HG03095 (cell line): ENCODE data around the gene AKT1S1.
A peak's percentile ranks its signal among the peaks of the same experiment; 100 is the strongest.

Source experiments
- ATAC-seq: cut with Tn5 transposase; IDR thresholded peaks from one replicate; pipeline ENCODE4 v1.9.1; 2021; ENCODE audit warnings: moderate library complexity; ENCODE audit not compliant: unreplicated experiment

Gene AKT1S1

GRCh38 chr19:49887037-49887664 lies 10.0 kb upstream of the AKT1S1 start:
- ATAC-seq: no peak

GRCh38 chr19:49884760-49885159 lies 7.6 kb upstream of the AKT1S1 start:
- ATAC-seq: no peak

GRCh38 chr19:49884109-49884508 lies 7.0 kb upstream of the AKT1S1 start:
- no peak for ATAC-seq

GRCh38 chr19:49883094-49883493 lies 5.9 kb upstream of the AKT1S1 start:
- ATAC-seq: no peak

GRCh38 chr19:49882643-49883042 lies 5.5 kb upstream of the AKT1S1 start:
- no peak for ATAC-seq

GRCh38 chr19:49881672-49882394 lies 4.7 kb upstream of the AKT1S1 start:
- ATAC-seq: no peak

- ATAC-seq: no peak
Measured at GRCh38 chr19:49881186-49881585, 4.0 kb upstream of the AKT1S1 start.

- ATAC-seq: no peak
Measured at GRCh38 chr19:49880162-49880869, 3.2 kb upstream of the AKT1S1 start.

GRCh38 chr19:49879243-49879963 lies 2.2 kb upstream of the AKT1S1 start:
- no peak for ATAC-seq

- ATAC-seq: no peak
Measured at GRCh38 chr19:49878744-49879070, 1.6 kb upstream of the AKT1S1 start.

- ATAC-seq: peak; percentile 44
Measured at GRCh38 chr19:49877879-49878743, 956 bp upstream of the AKT1S1 start.

GRCh38 chr19:49876422-49877019 lies 634 bp downstream of the AKT1S1 start:
- peak; percentile 38 for ATAC-seq

GRCh38 chr19:49875857-49876421 lies 1.2 kb downstream of the AKT1S1 start:
- ATAC-seq: no peak

GRCh38 chr19:49875177-49875576 lies 2.0 kb downstream of the AKT1S1 start:
- ATAC-seq: no peak

- no peak for ATAC-seq
Measured at GRCh38 chr19:49874503-49875157, 2.5 kb downstream of the AKT1S1 start.

GRCh38 chr19:49873834-49874233 lies 3.3 kb downstream of the AKT1S1 start:
- no peak for ATAC-seq

- no peak for ATAC-seq
Measured at GRCh38 chr19:49873129-49873521, 4.0 kb downstream of the AKT1S1 start.

GRCh38 chr19:49872245-49873128 lies 4.7 kb downstream of the AKT1S1 start:
- ATAC-seq: no peak
